HT-29 (cell line): ENCODE data around the gene F7. TPM values are rescaled to one million over a fixed set of nuclear protein-coding genes. Genes with fewer than 3 reads are reported as not detected.
"Not testable (repeated sequence)": the region's sequence is repeated elsewhere in the genome, so short reads cannot be mapped to it uniquely, and the experiment has no call there.

Experiments used
- DNase-seq: peaks from one replicate; pipeline ENCODE4 v3.0.0-alpha.2; 2015; ENCODE audit warnings: low spot score
- total RNA-seq: library from RNA; depleted of rRNA; stranded (reverse); fragments of >200 nt; shearing (Covaris generic); gene quantifications from 2 replicates; pipeline ENCODE4 v1.2.3, GENCODE V29; 2014

Gene F7
- total RNA-seq, 1 experiment from 2014 or later, result not detected

DNA sequence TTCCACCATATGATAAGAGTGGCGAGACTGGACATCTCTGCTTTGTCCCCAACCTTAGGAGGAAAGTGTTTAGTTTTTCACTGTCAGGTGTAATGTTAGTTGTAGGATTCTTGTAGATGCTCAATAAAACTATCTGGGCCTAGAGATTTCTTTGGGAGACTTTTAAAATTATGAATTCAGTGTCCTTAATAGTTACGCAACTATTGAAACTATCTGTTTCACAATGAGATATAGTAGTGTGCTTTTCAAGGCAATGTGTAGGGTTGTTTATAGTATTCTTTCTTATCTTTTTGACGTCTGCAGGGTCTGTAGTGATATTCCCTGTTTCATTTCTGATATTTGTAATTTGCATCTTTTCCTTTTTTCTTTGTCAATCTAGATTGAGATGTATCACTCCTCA lies 33.2 kb upstream of the F7 start:
- DNase-seq, result no peak

DNA sequence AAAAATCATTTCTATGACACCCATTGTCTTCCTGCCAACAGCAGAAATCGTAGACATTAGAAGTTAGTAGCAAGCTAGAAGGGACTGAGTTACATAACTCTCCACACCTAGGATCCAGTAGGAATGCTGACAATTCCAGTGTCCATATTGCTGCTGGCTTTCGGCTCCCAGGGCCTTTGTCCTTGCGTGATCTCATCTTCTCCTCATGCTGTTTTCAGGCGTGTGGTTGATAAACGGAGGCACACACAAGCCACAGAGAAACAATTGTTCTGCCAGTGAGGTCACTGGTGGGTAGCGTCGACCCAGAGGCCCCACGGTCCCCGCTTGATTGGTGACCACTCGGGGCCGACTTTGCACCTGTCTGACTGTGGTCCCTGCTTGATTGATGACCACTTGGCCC lies 31.6 kb upstream of the F7 start:
- DNase-seq, result no peak

DNA sequence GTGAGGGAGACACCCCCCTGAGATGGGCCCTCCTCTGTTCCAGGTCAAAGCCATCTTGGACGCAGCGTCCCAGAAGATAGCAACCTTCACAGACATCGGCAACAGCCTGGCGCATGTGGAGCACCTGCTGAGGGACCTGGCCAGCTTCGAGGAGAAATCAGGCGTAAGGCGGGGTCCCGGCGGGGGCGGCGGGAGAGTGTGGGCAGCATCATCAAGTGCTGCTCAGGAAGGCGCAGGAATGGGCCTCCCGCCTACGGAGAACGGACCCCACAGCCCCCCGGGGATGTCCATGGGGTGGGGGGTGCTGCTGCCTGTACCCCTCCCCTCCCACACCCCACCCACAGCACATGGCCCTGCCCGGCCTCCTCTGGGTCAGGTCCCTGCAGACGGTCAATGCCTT lies 31.2 kb upstream of the F7 start:
- no peak for DNase-seq

DNA sequence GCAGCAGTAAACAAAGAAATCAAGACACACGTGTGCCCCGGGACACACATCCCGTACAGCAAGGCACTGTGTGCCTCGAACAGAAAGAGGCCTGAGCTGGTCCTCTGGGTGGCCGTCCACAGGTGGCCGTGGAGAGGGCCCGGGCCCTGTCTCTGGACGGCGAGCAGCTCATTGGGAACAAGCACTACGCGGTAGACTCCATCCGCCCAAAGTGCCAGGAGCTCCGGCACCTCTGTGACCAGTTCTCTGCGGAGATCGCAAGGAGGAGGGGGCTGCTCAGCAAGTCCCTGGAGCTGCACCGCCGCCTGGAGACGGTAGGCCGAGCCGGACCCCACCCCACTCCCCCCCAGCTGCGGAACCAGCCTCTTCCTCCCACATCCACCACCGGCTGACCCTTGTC lies 30.7 kb upstream of the F7 start:
- DNase-seq, result no peak

DNA sequence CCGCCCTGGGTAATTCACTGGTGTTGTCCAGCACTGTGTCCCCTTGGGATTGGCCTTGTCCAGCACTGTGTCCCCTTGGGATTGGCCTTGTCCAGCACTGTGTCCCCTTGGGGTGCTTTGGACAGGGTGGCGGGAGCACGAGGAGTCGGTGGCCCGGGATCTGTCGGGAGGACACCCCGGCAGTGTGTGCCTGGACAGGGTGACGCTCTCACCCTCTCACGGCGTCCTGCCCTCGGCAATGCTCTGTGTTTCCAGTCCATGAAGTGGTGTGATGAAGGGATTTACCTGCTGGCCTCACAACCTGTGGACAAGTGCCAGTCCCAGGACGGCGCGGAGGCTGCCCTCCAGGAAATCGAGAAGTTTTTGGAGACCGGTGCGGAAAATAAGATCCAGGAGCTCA lies 29.9 kb upstream of the F7 start:
- no peak for DNase-seq

DNA sequence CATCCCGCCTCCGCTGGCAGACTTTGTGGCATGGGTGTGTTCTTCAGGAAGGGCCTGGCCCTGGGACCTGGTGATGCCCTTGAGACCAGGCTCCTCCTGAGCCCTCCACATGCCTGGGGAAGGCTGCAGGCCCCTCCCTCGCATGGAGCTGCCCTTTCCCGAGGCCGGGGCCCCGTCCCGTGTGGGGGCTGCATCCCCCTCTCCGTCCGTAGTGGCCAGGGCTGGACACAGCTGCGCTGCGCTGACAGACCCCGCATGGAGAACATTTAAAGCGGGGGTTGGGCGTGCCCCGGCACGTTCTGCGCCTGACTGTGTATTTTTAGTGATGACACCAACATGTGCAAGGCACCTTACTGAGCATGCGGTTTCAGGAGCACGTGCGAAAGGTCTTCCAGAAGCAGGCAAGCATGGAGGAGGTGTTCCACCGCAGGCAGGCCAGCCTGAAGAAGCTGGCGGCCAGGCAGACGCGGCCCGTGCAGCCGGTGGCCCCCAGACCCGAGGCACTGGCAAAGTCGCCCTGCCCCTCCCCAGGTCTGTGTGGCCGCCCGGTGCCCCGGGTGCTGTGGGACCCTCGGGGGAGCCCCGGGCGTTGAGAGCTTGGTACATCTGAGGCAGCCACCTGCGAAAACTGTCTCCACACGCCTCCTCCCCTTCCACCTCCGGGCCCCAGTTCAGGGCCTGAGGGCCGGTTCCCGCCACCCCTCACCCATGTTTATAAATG lies 28.8 kb upstream of the F7 start:
- DNase-seq, result no peak

DNA sequence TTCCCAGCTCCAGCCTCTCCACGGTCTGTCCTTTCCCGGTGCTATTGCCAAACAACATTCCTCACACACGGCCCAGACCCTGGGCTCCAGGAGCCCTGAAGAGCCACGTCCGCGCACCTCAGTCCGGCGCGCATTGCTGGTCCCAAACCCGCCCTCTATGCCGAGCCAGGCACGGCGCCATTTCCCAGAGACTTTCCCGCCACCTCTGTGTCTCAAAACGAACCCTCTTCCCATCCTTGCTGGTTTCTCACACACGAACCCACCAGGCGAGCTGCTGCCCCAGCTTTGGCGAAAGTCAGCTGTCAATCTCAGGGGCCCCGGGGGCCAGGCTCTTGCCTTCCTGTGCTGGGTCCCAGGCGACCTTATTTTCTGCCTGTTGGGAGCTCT lies 28.0 kb upstream of the F7 start:
- no peak for DNase-seq

DNA sequence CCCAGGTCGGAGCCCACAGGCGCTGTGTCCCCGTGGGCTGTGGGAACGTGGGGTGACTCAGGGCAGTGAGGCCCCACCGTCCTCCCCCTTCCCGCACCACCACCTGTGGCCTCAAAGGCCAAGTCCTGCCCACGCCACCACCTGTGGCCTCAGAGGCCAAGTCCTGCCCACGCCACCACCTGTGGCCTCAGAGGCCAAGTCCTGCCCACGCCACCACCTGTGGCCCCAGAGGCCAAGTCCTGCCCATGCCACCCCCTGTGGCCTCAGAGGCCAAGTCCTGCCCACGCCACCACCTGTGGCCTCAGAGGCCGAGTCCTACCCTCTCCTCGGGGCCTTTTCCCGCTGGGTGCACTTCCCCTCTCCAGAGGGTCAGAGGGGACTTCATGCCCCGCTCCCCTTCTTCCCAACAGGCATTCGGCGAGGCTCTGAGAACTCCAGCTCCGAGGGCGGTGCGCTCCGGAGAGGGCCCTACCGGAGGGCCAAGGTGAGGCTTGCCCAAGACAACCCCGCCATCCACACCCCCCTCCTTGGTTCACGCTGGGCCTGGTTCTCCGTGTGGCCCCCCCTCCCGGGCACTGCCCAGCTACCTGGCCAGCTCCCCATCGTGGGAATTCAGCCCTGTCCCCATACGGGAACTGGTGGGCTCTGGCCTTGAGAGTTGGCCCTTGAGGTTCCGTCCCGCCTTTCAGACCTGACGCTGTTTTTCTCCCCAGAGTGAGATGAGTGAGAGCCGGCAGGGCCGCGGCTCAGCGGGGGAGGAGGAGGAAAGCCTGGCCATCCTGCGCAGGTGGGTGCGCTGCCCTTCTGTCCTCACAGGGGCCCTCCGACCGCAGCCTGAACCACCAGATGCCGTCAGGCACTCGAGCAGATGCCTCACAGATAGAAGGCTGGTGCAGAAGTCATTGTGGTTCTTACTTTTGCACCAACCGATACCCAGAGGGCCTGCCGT lies 27.4 kb upstream of the F7 start:
- DNase-seq, result no peak

DNA sequence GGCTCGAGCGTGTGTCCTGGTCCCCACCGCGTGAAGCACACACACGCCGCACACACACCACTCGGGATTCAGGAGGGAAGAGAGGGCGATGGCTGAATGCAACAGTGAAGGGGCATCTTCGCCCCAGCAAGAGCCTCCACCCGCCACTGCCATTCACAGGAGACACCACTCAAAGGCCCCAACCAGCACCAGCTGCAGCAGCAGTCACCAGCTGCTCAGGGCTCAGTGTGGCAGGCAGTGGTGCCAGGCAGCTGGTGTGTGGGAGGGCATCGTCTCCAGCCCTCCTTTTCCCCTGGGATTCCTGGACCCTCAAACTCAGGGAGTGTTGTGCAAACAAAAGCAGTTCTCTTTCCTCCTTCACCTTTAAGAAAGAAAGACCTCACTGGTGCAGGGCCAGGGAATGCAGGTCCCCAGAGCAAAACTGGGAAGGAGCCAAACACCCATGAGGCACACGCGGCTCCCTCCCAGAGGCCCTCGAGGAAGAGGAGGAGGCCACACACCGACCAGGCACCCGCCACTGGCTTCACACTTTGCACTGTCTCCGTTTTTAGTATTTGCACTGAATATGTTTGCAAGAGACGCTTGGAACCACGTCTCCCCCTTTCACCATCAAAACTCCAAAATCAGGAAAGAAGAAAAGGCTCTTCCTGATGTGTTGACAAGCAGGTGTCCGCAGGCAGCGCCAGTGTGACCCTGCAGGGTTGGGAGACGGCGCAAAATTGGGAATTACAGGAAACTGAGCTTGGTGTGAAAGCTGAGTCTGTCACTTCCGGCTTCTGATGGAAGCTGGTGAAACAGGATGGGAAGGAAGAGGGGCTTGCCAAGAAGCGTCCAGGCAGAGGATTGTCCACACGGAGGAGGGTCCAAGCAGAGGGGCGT lies 26.4 kb upstream of the F7 start:
- no peak for DNase-seq

DNA sequence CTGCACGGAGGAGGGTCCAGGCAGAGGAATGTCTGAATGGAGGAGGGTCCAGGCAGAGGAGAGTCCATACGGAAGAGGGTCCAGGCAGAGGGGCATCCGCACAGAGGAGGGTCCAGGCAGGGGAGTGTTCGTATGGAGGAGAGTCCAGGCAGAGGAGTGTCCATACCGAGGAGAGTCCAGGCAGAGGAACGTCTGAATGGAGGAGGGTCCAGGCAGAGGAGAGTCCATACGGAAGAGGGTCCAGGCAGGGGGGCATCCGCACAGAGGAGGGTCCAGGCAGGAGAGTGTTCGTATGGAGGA lies 25.9 kb upstream of the F7 start:
- not testable (repeated sequence) for DNase-seq

DNA sequence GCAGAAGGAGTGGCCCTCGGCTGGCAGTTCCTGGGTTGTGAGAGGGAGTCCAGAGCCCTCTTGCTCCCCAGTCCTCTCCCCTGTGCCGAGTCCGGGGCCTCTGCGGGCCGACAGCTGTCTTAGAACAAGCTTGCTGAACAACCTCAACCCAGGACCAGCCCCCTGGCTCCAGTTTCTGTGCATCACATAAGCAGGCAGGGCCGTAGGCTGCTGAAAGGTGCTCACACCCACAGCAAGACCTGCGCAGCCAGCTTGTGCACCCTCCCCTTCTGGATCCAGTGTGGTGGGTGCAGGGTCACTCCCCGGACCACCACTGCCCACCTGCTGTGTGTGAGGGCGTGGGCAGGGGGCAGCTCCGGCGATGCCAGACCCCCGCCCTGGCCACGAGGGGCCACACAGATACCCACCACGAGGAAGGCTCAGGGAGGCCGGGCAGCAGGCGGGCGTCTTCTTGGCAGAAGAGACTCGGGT lies 25.2 kb upstream of the F7 start:
- no peak for DNase-seq

DNA sequence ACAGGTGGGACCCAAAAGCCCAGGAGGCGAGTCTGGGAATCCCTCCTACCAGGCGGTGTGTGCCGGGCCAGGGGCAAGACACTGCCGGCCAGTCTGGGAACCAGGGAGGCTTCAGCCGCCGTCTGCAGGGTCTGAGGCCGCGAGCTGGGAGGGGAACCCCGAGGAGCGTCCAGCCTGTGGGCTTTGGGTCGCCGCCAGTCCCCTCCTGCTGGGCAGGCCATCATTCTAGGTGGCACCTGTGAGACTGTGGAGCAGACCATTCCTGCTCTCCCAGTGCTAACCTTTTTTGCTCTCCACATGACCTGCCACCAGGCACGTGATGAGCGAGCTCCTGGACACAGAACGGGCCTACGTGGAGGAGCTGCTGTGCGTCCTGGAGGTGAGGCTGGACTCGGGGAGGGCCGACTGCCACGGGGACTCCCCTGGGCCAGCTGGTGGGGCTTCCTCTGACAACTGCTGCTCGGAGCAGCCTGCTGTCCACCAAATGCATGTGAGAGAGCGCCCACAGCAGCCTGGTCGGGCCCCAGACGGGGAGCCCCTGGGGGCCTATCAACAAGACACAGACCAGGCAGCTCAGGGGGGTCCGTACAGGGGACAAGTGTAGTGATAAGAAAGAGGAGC lies 24.6 kb upstream of the F7 start:
- DNase-seq, result no peak

DNA sequence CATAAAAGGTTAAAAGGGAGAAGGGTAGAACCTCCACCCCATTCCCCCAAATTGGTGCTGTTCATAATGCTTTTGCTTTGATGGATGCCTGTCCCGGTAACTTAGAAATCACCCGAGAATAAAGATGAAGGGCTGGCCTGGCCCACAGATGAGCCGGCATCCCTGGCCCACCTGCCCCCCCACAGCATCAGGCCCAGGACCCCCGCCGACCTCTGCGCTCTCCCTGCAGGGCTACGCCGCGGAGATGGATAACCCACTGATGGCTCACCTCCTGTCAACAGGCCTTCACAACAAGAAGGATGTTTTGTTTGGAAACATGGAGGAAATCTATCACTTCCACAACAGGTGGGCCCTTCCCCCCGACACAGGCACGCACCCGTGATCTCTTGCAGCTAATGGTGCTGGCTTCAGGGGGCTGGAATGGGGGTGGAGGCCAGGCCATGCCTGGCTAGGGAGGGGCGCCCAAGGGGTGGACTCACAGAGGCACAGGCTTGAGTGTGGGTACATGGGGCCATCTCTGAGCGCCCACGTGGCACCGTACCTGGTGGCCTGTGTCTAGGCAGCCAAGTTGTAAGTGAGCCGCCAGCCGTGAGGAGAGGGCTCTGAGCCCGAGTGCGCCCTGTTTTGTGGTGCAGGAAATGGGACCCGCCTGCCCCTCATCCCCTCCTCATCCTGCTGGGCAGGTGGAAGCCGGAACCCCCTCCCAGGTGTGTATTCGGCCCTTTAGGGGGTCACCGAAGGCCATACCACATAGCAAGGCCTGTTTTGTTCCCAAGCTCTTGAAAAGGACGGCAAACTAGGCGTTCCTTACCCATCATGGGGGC lies 23.2 kb upstream of the F7 start:
- DNase-seq, result no peak

DNA sequence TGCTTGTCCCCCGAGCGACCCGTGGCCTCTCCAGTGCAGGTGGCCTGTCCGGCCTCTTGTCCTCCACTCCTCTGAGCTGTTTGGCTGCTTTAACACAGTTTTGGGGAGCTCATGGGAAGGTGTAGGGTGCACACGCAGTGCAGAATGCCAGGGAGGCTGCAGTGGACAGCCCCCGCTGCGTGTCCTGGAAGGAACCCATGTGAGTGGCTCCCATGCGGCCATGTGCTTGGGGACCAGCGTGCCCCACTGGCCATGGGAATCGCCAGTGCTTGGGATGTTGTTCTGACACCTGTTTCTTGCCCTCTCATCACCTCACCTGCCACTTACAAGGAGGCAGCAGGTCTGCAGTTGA lies 22.6 kb upstream of the F7 start:
- DNase-seq, result no peak

DNA sequence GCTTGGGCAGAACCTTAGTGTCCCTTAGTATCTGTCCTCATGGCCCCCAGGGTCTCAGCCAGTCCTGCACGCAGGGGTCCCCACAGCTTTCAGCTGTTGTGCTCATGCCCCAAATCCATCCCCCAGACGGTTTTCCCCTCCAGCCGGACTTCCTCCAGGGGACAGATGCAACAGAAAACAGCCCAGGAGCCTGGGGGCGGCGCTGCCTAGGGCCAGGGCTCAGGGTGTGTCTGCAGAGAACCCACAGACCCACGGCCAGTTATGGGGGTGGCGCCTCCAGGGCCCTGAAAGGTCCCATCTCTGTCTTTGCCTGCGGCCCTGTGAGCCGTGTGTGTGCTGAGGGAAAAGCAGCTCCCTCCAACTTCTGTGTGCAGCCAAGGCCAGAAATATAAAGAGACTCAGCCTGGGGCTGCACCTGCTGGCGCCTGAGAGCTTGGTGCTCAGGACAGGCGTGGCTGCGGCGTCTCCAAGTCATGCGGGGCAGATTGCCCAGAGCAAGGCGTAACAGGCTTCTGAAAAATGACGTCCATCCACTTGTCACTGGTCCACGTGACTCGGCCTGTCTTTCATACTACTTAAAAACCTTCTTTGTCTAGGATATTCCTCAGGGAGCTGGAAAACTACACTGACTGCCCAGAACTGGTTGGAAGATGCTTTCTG lies 22.1 kb upstream of the F7 start:
- no peak for DNase-seq

DNA sequence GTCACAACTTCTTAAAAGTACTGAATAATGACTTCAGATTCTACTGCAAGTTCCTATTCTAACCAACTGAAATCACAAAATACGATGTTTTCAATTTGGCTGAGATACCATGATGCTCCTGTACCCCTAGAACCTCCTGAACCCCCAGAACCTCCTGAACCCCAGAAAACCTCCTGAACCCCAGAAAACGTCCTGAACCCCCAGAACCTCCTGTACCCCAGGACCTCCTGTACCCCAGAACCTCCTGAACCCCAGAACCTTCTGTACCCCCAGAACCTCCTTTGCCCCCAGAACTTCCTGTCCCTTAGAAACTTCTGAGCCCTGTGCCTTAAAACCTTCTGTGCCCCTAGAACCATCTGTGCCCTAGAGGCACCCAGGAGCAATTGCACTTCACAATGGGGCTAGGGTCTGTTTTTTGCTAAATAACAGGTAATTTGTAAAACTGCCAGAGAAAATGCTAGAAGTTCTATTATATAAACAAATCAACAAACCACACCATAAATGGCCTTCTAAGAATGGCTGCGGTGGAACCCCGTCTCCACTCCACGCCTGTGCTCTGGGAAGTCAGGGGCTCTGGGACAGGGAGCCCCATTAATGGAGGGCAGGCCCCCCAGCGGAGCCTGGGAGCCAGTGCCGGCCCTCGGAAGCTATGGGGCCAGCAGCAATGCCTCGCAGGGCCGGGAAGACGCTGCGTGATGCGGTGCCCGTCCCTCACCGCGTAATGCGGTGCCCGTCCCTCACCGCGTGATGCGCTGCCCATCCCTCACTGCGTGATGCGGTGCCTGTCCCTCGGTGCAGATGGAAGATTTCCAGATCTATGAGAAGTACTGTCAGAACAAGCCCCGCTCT lies 21.3 kb upstream of the F7 start:
- no peak for DNase-seq

DNA sequence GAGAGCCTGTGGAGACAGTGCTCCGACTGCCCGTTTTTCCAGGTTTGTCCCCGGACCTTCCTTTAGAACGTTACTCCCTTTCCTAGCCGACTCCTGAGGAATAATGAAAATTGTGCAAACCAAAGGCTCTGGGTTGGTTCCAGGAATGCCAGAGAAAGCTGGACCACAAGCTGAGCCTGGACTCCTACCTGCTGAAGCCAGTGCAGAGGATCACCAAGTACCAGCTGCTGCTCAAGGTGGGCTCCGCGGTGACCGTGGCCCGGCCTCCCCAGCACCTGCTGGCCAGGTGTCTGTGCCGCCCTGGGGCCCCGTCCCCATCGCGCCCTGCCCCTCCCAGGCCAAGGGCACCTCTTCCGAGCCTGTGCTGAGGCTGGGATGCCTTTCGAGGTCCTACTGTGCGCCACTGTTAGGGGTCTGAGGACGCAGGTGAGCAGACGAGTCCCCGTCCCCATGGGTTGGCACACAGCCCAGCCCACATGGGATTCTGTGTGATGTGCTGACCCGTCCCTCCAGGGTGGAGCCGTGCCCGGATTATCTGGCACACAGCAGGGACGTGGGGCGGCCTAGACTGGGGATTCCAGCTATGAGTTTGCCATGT lies 20.5 kb upstream of the F7 start:
- DNase-seq, result no peak

DNA sequence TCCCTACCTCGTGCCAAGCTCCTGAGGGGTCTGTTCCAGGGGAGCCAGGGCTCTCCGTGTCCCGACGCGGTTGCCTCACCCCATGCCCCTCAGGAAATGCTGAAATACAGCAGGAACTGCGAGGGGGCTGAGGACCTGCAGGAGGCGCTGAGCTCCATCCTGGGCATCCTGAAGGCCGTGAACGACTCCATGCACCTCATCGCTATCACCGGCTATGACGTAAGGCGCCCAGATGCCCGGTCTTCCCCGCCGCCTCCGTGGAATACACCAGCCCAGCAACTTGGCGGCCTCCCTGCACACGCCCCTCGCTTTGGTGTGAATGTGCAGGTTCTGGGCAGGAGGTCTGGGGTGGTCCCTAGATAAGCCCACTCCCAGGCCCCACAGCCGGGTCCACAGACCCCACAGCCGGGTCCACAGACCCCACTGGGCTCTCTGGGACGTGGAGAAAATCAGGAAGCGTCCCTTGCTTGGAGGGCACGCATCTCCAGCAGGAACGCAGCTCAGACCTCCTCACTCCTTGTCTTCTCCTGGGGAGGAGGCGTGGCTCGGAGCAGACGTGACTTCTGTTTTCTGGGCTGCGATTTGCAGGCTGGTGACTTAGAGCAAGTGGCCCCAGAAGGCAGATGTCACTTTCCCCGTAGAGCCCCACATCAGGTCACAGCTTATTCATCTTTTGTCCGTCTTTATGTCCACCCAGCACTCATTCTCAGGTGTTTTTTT lies 19.4 kb upstream of the F7 start:
- DNase-seq, result no peak
